22Rv1 (cell line): ENCODE data around the gene CROCC.
A peak's percentile ranks its signal among the peaks of the same experiment; 100 is the strongest.

Experiments
- H3K27ac ChIP-seq: fragments of 450-650 bp; 2 replicates; pipeline ENCODE4 v1.5.1; 2017
- CTCF ChIP-seq: fragments of 450-650 bp; IDR thresholded peaks from 2 replicates; pipeline ENCODE4 v1.5.1; 2017; ENCODE audit warnings: mild to moderate bottlenecking
- ZFX ChIP-seq: fragments of 450-650 bp; IDR thresholded peaks from 2 replicates; pipeline ENCODE4 v1.6.1; 2017; ENCODE audit warnings: antibody characterized with exemption, borderline replicate concordance

The CROCC gene

GRCh38 chr1:16991571-16991970 lies 69.8 kb downstream of the CROCC start:
- no peak for TF ChIP-seq ZFX
- TF ChIP-seq CTCF = no peak
- H3K27ac ChIP-seq = no peak overlapping the region

- TF ChIP-seq ZFX (no peak), CTCF (no peak)
- no peak overlapping the region for H3K27ac ChIP-seq
Measured at GRCh38 chr1:16992102-16992501, 70.4 kb downstream of the CROCC start.

GRCh38 chr1:16992675-16993074 lies 70.9 kb downstream of the CROCC start:
- TF ChIP-seq ZFX (no peak), CTCF (no peak)
- no peak overlapping the region for H3K27ac ChIP-seq

- H3K27ac ChIP-seq = no peak overlapping the region
- TF ChIP-seq ZFX (no peak), CTCF (no peak)
Measured at GRCh38 chr1:16993521-16994038, 71.8 kb downstream of the CROCC start.

GRCh38 chr1:16996845-16997244 lies 75.1 kb downstream of the CROCC start:
- H3K27ac ChIP-seq = no peak overlapping the region

GRCh38 chr1:16998589-16998988 lies 76.9 kb downstream of the CROCC start:
- no peak overlapping the region for H3K27ac ChIP-seq
- TF ChIP-seq ZFX (no peak), CTCF (no peak)

More at GRCh38 chr1:16996845-16997244, 75.1 kb downstream of the CROCC start:
- TF ChIP-seq CTCF (no peak), ZFX (no peak)

GRCh38 chr1:16999863-17000262 lies 78.1 kb downstream of the CROCC start:
- TF ChIP-seq ZFX (no peak), CTCF (peak; percentile 32)
- H3K27ac ChIP-seq = no peak overlapping the region
